Panc1 (cell line): Measurements from ENCODE around the gene FN1. TPM values are rescaled to one million over a fixed set of nuclear protein-coding genes. Genes with fewer than 3 reads are reported as not detected.

ENCODE experiments used
- ATAC-seq: fragments of 200-7000 bp; cut with Tn5 transposase; 2 replicates; pipeline ENCODE4 v1.9.1; 2020; ENCODE audit warnings: mild to moderate bottlenecking, moderate library complexity
- BruUV-seq: library from RNA; stranded (reverse); fragments of 400-500 nt; replicated peaks from 2 replicates; lab custom pipeline; 2021; lab: Mats Ljungman, UMichigan
- CTCF ChIA-PET: fragments of 300-600 bp; sonication (Branson Sonifier 250); formaldehyde crosslinking; loops from one replicate; lab custom pipeline; 2022; ENCODE audit warnings: antibody characterized with exemption; lab: Charles Lee
- POLR2A ChIA-PET: fragments of 300-600 bp; sonication (Branson Sonifier 250); formaldehyde crosslinking; loops from one replicate; lab custom pipeline; 2022; ENCODE audit warnings: antibody characterized with exemption; lab: Charles Lee
- DNase-seq: peaks from one replicate; pipeline ENCODE4 v3.0.0-alpha.2; 2010; ENCODE audit warnings: low read depth, low spot score
- H3K27ac ChIP-seq: 2 replicates; pipeline ENCODE4 v1.5.1; 2011; ENCODE audit warnings: mild to moderate bottlenecking, low read length, inconsistent platforms
- H3K27me3 ChIP-seq: fragments of 200-500 bp; sonication (Bioruptor generic); 2 replicates; pipeline ENCODE4 v1.6.0; 2014; ENCODE audit warnings: low read length, inconsistent platforms; ENCODE audit not compliant: control insufficient read depth, insufficient read depth
- H3K36me3 ChIP-seq: fragments of 200-500 bp; sonication (Bioruptor generic); 2 replicates; pipeline ENCODE4 v1.5.1; 2014; ENCODE audit warnings: inconsistent platforms, mild to moderate bottlenecking, low read length, moderate library complexity; ENCODE audit not compliant: control insufficient read depth, insufficient read depth
- H3K4me1 ChIP-seq: 2 replicates; pipeline ENCODE4 v1.5.1; 2011; ENCODE audit warnings: inconsistent platforms, mild to moderate bottlenecking, low read length, moderate library complexity; ENCODE audit not compliant: control insufficient read depth, insufficient read depth
- H3K4me3 ChIP-seq, 2 experiments: 2 replicates each; pipeline ENCODE4 v1.5.1; 2011 to 2012; ENCODE audit warnings: low read depth in 2 of 2, low read length in 2 of 2, mild to moderate bottlenecking in 2 of 2, inconsistent platforms in 1 of 2, moderate library complexity in 1 of 2
- H3K9me3 ChIP-seq: fragments of 200-500 bp; sonication (Bioruptor generic); 2 replicates; pipeline ENCODE4 v1.5.1; 2014; ENCODE audit warnings: low read depth, mild to moderate bottlenecking, inconsistent platforms, low read length, moderate library complexity; ENCODE audit not compliant: control insufficient read depth, insufficient read depth
- POLR2AphosphoS5 ChIP-seq: IDR thresholded peaks from 2 replicates; pipeline ENCODE4 v1.6.1; 2012; ENCODE audit warnings: mild to moderate bottlenecking, low read depth, low read length, moderate library complexity
- SIN3A ChIP-seq: IDR thresholded peaks from 2 replicates; pipeline ENCODE4 v1.6.1; 2012; ENCODE audit warnings: low read depth, mild to moderate bottlenecking, low read length, moderate library complexity, borderline replicate concordance; ENCODE audit not compliant: insufficient read depth
- TCF7L2 ChIP-seq: IDR thresholded peaks from 2 replicates; pipeline ENCODE4 v1.6.1; 2011; ENCODE audit warnings: mild to moderate bottlenecking, low read depth, low read length, inconsistent platforms
- in situ Hi-C: cut with HindIII; loops from 2 replicates; pipeline ENCODE4 v1.10.0; 2016; ENCODE audit warnings: low sequenced_read_pairs, low pct_unique_long_range_greater_than_20kb
- intact Hi-C: fragments of 100-400 bp; cut with micrococcal nuclease; formaldehyde crosslinking; loops from one replicate; pipeline ENCODE4 v1.10.0; 2022; ENCODE audit not compliant: unreplicated experiment
- total RNA-seq: library from RNA; stranded (reverse); gene quantifications from one replicate; pipeline ENCODE4 v1.2.1, GENCODE V29; 2021; ENCODE audit not compliant: unreplicated experiment
- TF ChIP-seq, protein P1 (sequence below), 2 experiments: IDR thresholded peaks; 2 replicates each; pipeline ENCODE4 v1.6.1; 2011 to 2012; ENCODE audit warnings: low read depth in 2 of 2, control low read depth in 1 of 2, low read length in 1 of 2, mild to moderate bottlenecking in 1 of 2, moderate library complexity in 1 of 2; ENCODE audit not compliant: insufficient read depth in 1 of 2
- TF ChIP-seq, protein P2 (sequence below): fragments of 450-650 bp; IDR thresholded peaks from 2 replicates; pipeline ENCODE4 v1.5.1; 2017; ENCODE audit warnings: mild to moderate bottlenecking

FN1 gene
- total RNA-seq, 1 experiment from 2014 or later, result 4.2 TPM

DNA sequence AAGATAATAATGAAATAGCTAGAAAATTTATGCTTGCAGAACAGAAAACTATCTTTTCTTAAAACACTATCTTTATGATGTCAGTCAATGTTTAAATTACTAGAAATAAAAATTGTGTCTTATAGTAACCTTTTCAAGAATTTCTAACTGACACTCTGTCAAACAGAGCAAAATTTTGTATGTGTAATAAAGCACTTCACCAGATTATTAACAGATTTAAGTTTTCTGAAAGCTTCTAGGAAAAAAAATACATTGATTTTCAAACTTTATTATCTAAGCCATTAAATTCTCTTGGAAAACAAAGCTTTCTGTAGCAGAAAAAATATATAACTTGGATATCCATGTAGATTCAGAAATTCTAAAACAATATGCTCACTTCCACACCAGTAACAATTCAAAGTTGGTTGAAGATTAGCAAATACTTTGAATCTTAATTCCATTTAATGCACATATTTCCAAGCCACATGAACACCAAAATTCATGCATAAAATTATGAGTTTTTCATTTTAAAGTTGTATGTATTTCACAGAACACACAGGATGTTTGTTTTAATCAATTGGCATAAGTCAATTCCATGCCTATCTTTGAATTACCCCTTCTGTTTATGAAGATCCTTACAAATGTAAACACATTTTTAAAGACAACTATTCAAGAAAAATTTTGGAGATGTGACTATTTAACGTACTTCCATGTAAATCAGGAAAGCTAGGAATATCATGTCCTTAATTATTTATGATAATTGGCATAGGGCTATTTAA, 19.9 kb downstream of the FN1 start:
- DNase-seq, result no peak
- no TSS peak for BruUV-seq
- no peaks in the 10 kb centered on the region for H3K4me1 ChIP-seq
- no peak for ATAC-seq
- intact Hi-C loops (no loop called here), in situ Hi-C loops (no loop called here)
- no peaks in the 10 kb centered on the region for H3K9me3 ChIP-seq
- no peak for TF ChIP-seq TCF7L2
- no peak for TF ChIP-seq SIN3A
- TF ChIP-seq, protein P1, sequence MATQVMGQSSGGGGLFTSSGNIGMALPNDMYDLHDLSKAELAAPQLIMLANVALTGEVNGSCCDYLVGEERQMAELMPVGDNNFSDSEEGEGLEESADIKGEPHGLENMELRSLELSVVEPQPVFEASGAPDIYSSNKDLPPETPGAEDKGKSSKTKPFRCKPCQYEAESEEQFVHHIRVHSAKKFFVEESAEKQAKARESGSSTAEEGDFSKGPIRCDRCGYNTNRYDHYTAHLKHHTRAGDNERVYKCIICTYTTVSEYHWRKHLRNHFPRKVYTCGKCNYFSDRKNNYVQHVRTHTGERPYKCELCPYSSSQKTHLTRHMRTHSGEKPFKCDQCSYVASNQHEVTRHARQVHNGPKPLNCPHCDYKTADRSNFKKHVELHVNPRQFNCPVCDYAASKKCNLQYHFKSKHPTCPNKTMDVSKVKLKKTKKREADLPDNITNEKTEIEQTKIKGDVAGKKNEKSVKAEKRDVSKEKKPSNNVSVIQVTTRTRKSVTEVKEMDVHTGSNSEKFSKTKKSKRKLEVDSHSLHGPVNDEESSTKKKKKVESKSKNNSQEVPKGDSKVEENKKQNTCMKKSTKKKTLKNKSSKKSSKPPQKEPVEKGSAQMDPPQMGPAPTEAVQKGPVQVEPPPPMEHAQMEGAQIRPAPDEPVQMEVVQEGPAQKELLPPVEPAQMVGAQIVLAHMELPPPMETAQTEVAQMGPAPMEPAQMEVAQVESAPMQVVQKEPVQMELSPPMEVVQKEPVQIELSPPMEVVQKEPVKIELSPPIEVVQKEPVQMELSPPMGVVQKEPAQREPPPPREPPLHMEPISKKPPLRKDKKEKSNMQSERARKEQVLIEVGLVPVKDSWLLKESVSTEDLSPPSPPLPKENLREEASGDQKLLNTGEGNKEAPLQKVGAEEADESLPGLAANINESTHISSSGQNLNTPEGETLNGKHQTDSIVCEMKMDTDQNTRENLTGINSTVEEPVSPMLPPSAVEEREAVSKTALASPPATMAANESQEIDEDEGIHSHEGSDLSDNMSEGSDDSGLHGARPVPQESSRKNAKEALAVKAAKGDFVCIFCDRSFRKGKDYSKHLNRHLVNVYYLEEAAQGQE (IDR thresholded peaks at IDR 0.05; ENCODE audit: insufficient read depth in 1 of 2, low read depth in 2 of 2, low read length in 1 of 2), result no peak
- no peak for TF ChIP-seq POLR2AphosphoS5
- TF ChIP-seq, protein P2, sequence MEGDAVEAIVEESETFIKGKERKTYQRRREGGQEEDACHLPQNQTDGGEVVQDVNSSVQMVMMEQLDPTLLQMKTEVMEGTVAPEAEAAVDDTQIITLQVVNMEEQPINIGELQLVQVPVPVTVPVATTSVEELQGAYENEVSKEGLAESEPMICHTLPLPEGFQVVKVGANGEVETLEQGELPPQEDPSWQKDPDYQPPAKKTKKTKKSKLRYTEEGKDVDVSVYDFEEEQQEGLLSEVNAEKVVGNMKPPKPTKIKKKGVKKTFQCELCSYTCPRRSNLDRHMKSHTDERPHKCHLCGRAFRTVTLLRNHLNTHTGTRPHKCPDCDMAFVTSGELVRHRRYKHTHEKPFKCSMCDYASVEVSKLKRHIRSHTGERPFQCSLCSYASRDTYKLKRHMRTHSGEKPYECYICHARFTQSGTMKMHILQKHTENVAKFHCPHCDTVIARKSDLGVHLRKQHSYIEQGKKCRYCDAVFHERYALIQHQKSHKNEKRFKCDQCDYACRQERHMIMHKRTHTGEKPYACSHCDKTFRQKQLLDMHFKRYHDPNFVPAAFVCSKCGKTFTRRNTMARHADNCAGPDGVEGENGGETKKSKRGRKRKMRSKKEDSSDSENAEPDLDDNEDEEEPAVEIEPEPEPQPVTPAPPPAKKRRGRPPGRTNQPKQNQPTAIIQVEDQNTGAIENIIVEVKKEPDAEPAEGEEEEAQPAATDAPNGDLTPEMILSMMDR, result no peak
- POLR2A ChIA-PET, result no interaction called here
- CTCF ChIA-PET, result no interaction called here
- peaks cover 3% of the 10 kb centered on the region; the same call in 1 of the 2 replicates for H3K27me3 ChIP-seq
- no peaks in the 10 kb centered on the region for H3K36me3 ChIP-seq
- no peak overlapping the region for H3K27ac ChIP-seq
- H3K4me3 ChIP-seq, result no peak overlapping the region

DNA sequence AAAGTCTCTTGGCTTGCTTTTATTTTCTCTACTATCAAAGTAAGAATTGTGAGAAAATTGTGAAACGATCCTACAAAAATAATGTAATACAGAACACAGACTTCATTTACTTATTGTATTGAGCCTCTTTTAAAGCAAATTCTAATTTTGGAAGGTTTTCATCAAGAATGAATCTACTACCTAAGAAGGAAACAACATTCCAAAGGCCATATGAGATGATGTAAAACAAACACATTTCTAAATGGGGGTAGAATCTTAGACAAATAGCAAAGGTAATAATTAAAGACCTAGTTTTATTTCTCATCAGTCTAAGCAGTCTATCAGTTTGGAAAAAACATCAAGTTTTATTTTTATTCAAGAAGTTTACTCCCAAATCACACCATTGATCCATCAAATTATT, 20.6 kb downstream of the FN1 start:
- no peak overlapping the region for H3K27ac ChIP-seq
- H3K27me3 ChIP-seq, result peaks cover 3% of the 10 kb centered on the region; the same call in 1 of the 2 replicates
- H3K9me3 ChIP-seq, result no peaks in the 10 kb centered on the region
- no TSS peak for BruUV-seq
- H3K4me1 ChIP-seq, result no peaks in the 10 kb centered on the region
- no peaks in the 10 kb centered on the region for H3K36me3 ChIP-seq
- no peak for TF ChIP-seq POLR2AphosphoS5
- TF ChIP-seq TCF7L2, result no peak
- no peak for TF ChIP-seq SIN3A
- TF ChIP-seq, protein P1 (IDR thresholded peaks at IDR 0.05; ENCODE audit: insufficient read depth in 1 of 2, low read depth in 2 of 2, low read length in 1 of 2), result no peak
- TF ChIP-seq, protein P2, result no peak
- in situ Hi-C loops, result no loop called here
- DNase-seq (no peak), ATAC-seq (no peak)
- ChIA-PET POLR2A (no interaction called here), CTCF (no interaction called here)
- intact Hi-C loops, result no loop called here
- no peak overlapping the region for H3K4me3 ChIP-seq
